Left ventricle myocardium superior (tissue), 1 donor: ENCODE results near the gene NFS1. TPM values are rescaled to one million over a fixed set of nuclear protein-coding genes. Genes with fewer than 3 reads are reported as not detected.
A peak's percentile ranks its signal among the peaks of the same experiment; 100 is the strongest.
"Not testable (repeated sequence)": the region's sequence is repeated elsewhere in the genome, so short reads cannot be mapped to it uniquely, and the experiment has no call there.

Experiments used
- ATAC-seq: fragments of 200-7000 bp; cut with Tn5 transposase; one replicate; pipeline ENCODE4 v1.9.1; 2020; ENCODE audit warnings: mild to moderate bottlenecking, moderate library complexity
- DNase-seq: peaks from one replicate; pipeline ENCODE4 v3.0.0-alpha.2; 2020
- intact Hi-C: fragments of 100-400 bp; cut with micrococcal nuclease; formaldehyde crosslinking; loops from one replicate; pipeline ENCODE4 v1.11.0; 2022
- long read RNA-seq: library from polyadenylated mRNA; unstranded; transcript quantifications from one replicate; pipeline ENCODE4 v2.0.0, GENCODE V29; 2021
- total RNA-seq: library from RNA; stranded (reverse); fragmentation: NEBNext Ultra II Directional; extraction: Animal tissue kit (Norgen Biotek cat#: 25700); gene quantifications from one replicate; pipeline ENCODE4 v1.2.1, GENCODE V29; 2021
- donor health status: DM: no; HTN: yes; CAD: no; lungs with severe emphysema.

Gene NFS1
- 60.4 TPM for total RNA-seq
- long read RNA-seq, transcript NFS1-203 (13 exons, 3,012 nt), result major isoform, 73 of 122 reads
- long read RNA-seq, partial matches to known transcripts, result 39 of 122 reads
- long read RNA-seq, other reads (novel, unspliced or antisense), result 4 of 122 reads

DNA sequence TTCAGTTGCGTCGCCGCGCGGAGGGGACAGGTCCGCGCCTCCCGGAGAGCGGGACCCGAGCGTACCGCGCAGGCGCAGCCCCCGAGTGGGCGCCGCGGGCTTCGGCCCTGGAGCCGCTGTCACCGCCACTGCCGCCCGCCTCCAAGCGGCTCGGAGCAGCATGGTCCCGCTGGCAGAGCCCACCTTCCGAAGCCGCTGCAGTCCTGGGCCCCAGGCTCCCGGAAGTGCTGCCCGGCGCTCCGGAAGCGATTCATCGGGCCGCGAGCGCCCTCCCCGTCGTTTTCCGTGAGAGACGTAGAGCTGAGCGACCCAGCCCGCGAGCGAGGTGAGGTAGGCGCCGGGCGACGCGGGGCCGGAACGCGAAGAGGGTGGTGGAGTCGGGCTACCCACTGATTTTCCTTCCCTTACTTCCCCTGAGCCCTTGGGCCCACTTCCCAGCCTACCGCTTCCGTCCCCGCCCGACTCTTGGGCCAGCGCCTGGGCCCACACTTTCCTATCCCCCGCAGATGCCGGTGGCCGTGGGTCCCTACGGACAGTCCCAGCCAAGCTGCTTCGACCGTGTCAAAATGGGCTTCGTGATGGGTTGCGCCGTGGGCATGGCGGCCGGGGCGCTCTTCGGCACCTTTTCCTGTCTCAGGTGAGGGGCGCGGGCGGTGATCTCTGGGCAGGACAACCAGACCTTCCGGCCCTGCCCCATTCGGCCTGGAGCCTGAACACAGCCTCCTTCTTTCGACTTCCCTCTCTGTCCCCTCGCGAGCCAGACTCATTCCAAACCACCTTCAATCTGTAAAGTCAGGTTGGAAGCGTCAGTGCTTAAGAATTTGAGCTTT is at the start of gene NFS1, which contains the start of gene ROMO1:
Gene NFS1 (minus strand): TSS at position 226 of the 830 bp plus-strand sequence. CDS start 64 bp downstream, at position 162.
Gene ROMO1 (plus strand): TSS at position 279 of the 830 bp plus-strand sequence. CDS start 228 bp downstream, at position 507.
- ATAC-seq (peak; percentile 94), DNase-seq (peak; percentile 93)
- intact Hi-C loops, result no loop called here

DNA sequence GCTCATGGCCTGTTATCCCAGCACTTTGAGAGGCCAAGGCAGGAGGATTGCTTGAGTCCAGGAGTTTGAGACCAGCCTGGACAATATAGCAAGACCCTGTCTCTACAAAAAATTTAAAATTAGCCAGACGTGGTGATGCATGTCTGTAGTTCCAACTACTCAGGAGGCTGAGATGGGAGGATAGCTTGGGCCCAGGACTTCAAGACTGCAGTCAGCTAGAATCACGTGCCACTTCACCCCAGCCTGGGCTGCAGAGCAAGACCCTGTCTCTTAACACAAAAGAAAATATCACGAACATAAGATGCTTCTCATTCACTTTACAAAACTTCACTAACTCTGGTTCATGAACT is 45.3 kb upstream of the NFS1 start:
- DNase-seq, intact Hi-C loops, ATAC-seq: not testable (repeated sequence)

DNA sequence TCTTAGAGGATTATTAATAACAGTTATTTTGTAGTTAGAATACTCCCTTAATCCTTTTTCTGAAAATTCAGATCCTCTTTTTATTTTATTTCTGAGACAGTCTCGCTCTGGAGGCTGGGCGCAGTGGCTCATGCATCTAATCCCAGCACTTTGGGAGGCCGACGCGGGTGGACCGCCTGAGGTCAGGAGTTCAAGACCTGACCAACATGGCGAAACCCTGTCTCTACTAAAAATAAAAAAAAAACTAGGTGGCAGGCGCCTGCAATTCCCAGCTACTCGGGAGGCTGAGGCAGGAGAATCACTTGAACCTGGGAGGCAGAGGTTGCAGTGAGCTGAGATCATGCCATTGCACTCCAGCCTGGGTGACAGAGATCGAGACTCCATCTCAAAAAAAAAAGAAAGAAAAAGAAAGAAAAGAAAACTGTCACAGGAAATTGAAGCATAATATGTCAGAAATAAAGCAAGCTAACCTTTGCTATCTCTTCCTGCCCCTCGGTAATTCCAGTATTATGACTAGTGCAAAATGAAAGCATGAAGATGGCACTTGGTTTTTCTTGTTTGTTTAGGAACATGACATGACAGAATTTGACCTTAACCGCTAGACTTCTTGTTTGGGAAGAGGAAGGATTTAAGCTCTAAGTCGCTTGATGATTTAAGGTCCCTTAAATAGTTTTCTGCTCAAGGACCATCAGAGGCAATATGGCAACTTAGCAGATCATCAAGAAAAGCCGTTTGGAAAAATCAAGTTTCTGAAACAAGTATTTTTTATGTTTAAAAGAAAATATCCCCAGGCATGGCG is 44.7 kb upstream of the NFS1 start:
- no peak for ATAC-seq
- intact Hi-C loops, result no loop called here

DNA sequence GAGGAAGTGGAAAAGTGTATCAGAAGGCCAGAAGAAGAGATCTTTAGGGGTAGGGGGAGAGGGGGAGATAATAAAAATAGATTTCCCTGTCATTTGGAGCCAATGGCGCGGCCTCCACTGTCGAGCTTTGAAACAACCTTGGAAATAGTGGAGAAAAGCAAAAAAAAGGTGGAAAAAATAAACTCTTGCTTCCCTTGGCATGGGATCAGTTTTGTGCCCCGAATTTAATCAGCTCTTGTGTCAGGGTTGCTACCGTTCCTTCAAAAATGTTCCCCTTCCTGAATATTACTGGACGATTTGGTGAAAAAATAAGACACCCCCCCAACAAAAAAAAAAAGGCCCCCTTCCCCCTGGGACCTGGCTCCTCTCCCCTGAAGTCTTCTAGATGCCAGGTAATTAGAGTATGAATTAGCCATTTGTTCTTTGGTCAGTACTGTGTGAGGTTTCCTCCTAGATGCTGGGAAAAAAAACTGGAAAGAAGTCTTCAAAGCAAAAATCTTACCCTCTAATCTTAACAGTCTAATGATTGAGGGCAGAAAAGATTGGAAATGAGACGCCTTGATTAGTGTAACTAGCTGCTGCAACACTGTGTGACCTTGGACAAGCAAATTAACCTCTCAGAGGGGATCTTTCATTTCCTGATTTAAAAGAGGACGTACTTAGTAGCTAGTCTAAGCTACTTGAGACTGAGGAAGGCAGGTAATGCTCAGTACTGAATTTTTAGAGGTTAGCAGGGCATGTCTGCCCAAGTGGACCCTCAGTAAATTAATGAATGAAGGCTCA is 43.8 kb upstream of the NFS1 start:
- DNase-seq (no peak), ATAC-seq (peak; percentile 10)
- intact Hi-C loops, result no loop called here

More for the DNA sequence above, 44.7 kb upstream of the NFS1 start:
- peak; percentile 47 for DNase-seq

DNA sequence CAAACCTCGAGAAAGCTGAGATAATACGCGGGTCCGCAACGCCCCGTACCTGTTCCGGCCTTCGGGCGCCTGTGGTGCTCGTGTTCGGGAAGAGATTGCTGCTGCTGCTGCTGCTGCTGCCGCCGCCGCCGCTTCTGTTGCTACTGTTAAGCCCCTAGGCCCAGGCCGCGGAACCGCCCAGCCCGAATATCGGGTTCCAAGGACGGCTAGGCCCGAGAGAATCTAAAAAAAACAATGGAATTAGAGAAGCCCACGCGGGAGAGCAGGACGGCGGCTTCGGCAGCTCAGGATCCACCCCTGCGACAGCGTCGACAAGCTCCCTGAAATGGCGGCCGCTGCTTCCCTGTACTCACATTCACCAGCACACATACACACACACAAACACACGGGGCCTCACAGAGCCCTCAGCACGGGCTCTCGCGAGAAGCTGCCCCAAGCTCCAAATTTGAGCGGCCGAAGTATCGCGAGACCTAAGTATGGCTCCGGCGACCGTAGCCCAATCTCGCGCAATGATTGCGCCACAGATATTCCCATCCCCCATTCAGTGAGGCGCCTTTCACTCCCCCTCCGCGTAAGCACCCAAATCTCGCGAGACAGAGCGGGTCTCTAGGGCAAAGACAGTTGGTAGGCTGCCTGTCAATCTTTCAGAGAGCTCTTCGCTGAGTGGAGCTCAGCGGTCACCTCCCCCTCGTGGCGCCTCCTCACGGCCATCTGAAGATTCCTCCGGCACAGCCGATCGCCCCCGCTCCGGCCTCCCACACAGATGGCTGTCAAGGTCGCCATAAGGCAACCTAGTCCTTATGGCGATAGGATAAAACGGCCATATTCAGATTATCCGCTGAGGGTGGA is 43.0 kb upstream of the NFS1 start, which contains the start of gene RBM39:
Gene RBM39 (minus strand): TSS at position 369 of the 849 bp plus-strand sequence. CDS start 1,386 bp downstream, outside the sequence.
- intact Hi-C loops, result no loop called here
- ATAC-seq, result peak; percentile 94

DNA sequence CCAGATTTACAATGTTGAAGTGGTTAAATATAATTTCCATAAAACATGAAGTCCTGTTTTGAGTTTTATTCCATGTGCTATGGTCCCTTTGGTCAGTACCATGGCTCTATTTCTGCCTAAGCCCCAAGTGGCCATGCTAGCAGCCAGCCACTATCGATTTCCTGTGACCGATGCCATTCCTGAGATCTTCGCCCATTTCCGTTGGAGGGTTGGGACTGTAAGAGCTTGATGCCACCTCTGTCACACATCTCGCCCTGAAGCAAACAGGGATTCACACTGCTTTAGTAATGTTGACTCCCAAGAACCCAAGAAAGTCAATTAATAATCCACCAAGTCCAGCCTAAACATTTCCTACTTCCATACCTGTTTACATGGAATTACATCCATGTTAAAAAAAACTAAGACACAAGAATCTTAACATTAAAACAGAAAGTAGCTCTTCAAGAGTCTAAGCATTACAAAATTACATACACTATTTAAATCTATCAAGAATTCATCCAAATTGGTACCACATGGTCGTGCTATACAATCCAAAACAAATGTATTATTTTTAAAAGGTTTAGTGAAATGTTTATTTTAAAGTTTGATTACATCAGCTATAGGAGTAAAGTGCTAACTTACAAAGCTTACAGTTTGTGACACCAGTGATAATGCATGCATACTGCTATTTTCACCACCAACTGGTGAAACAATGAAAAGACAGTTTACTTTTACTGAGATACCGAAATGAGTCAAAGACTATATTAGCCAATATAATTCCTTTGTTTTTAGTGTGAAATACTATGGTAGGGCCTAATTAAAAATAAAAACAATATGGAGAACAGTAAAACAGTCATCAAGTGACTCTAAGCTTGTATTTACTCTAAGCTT is 40.4 kb upstream of the NFS1 start:
- no peak for DNase-seq
- no peak for ATAC-seq
- intact Hi-C loops, result no loop called here

More for the DNA sequence above, 43.0 kb upstream of the NFS1 start, which contains the start of gene RBM39:
- peak; percentile 99 for DNase-seq

DNA sequence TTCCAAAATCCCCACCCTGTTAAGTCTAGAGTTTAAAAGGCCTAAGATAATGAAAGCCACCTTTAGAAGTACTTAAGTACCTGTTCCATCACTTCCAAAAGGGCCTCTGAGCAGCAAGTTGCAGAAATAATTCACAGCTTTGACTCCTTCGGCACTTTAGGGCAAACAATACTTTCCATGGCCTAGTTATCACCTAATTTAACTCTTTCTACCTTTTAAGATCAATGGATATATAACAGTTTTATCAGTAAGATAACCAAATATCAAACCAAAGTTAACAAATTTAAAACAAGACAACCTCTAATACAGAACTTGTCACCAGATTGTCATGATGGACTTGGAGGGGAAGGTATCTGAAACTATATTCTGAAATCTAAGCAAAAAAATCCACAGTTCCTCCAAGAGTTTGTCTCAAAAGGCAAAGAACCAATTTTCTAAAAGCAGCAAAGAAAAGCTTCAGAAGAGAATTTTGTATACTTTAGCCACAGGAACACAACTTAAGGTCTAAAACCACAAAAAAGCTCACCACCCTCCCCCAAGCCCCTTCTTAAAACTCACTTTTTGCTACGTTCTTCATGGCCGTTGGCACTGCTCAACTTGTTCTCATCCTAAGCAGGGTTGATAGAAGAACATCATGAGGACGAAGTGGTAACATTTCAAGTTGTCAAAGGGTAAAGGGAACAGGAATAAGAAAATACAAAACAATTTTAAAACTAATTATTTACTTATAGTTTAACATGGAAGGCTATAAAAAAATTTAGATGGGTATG is 39.4 kb upstream of the NFS1 start:
- no peak for DNase-seq
- intact Hi-C loops, result no loop called here
- no peak for ATAC-seq

DNA sequence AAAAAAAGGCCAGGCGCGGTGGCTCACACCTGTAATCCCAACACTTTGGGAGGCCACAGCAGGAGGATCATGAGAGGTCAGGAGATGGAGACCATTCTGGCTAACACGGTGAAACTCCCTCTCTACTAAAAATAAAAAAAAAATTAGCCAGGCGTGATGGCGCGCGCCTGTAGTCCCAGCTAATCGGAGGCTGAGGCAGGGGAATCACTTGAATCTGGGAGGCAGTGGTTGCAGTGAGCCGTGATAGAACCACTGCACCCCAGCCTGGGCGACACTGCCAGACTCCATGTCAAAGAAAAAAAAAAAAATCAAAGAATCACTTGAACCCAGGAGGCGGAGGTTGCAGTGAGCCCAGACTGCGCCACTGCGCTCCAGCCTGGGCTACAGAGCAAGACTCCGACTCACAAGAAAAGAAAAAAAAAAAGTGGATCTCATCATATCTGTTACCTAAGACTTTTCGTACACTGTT is 38.7 kb upstream of the NFS1 start:
- ATAC-seq (no peak), DNase-seq (no peak)
- intact Hi-C loops, result no loop called here

DNA sequence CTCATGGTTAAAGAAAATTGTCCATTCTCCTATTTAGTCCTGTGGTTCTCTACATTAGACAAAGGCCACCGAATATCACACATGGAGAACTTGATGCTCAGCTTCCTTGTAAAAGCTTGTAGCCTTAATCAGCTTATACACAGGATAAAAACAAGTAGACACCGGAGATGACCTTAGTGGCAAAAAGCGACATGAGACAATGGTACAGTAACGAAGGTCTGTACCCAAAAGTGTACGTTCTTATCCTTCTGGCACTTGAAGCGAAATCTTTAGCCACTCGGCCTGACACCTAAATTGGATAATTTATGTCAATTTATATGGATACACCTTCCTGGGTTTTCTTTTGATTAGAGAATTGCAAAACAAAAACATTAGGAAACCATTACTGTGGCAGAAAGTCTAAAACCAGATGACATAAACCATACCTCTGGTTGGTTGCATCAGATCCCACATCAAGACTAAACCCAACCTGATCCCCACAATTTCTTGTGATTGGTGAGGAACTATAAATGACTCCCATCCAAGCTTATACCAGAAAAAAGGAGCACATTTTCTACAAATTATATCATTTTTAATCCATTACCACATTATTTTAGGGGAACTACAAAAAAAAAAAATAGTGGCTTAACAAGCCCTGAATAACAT is 36.8 kb upstream of the NFS1 start:
- no peak for ATAC-seq
- no peak for DNase-seq
- intact Hi-C loops, result no loop called here

DNA sequence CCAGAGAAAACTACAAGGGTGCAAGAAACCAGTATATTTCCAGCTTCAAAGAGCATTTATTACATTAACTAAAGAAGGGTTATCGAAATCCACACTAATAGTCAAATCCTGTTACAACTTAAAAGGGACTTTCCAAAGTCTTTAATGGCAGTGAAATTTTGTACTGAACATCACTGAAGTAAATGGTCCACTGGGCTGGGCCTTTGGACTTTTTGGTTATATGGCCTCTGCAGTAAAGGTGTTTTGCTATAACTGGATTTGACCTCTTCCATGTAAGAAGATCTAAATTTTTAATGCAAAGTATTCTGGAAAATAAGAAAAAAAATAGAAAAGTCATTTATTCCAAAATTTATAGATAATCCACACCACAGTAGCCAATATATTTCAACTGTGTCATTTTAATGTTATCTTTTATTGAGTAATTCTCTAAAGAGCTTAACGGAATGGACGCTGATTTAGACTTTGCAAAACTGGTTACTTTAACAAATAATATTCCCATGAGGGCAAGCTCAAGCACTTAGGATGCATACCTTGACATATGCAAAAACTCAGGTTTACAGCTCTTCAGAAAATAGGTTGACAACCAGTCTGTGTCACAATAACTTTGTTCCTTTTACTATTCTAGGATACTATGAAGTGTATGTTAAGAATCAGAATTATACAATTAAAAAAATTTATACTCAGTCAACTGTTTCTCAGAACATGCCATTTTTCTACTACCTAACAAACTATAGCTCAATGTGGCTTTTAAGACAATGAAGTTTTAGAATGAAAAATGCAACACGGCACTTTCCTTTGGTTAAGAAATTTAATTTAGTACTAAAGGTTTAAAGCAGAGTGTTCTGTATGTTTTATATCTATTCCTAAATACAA is 35.9 kb upstream of the NFS1 start:
- ATAC-seq, result no peak
- intact Hi-C loops, result no loop called here

DNA sequence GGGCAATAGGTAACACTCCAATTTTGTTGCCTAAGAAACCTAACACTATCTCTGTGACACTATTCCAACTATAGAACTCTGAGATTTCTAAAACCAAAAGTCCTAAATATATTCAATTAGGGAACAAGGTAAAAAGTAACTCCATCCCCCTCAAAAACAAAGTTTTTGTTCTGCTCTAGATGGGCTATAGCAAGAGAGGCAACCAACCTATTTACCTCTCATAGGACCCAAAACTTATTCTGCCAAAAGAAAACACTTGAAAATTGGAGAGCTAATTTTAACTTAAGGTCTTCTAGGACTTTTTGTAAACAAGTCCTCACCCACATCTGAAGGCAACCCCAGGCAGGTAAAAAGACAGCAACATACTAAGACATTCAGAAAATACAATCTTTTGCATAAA is 35.2 kb upstream of the NFS1 start:
- intact Hi-C loops, result no loop called here
- ATAC-seq (no peak), DNase-seq (no peak)

More for the DNA sequence above, 35.9 kb upstream of the NFS1 start:
- DNase-seq, result no peak

DNA sequence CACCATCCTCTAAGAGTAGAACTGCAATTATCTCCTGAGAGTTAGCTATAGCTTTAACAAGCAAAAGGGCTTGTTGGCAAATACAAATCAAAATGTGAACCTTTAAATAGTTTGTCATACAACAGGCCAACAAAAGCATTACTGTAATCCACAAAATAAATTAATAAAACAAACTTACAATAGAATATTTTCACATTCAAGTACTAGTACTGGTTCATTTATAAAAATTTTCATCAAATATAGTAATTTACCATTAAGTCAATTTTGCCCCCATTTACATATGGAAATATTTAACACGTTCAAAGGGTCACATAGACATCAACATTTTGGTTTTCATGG is 33.5 kb upstream of the NFS1 start:
- intact Hi-C loops, result no loop called here
- DNase-seq (no peak), ATAC-seq (no peak)

DNA sequence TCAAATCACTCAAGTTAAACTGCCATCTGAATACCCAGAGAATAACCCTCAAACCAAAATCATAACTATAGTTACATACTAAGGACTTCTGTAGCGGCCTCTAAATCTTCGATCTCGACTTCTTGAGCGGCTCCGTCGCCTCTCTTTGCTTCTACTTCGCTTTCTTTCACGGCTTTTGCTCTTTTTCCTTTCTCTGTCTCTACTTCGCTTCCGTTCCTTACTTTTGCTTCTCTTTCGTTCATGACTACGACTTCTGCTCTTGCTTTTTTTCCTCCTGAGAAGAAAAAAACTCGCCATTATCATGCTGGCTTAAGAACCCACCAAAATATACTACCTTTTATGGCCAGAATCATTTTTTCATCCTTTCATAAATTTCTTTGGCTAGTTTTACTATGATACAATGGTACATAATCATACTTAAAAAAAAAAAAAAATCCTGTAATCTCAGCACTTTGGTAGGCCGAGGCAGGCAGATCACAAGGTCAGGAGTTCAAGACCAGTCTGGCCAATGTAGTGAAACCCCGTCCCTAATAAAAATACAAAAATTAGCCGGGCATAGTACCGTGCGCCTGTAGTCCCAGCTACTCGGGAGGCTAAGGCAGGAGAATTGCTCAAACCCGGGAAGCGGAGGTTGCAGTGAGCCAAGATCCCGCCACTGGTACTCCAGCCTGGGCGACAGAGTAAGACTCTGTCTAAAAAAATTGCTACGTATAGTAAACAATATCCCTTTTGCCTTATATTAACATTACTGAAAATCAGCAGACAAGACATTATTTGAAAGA is 32.9 kb upstream of the NFS1 start:
- no peak for DNase-seq
- ATAC-seq, result no peak
- intact Hi-C loops, result no loop called here

DNA sequence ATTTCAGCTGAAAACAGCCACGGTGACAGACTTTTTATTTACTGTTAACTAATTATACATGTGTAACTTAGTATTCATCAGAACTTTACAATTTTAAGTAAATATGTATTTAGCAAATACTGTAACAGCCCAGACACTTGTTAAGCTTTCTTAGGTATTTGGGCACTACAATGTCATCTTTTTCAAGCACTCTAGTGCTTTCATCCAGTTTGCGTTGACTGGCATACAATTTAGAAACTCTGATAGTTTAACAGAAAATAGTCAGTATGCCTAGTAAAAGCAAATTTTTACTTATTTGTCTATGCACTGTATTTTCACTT is 32.3 kb upstream of the NFS1 start:
- no peak for DNase-seq
- ATAC-seq, result no peak
- intact Hi-C loops, result no loop called here
